ENCODE results near the gene RNF212.

The RNF212 gene

GRCh38 chr4:1047976-1048772, 65.2 kb downstream of the RNF212 start:
- peak; percentile 43 for DNase-seq

DNA sequence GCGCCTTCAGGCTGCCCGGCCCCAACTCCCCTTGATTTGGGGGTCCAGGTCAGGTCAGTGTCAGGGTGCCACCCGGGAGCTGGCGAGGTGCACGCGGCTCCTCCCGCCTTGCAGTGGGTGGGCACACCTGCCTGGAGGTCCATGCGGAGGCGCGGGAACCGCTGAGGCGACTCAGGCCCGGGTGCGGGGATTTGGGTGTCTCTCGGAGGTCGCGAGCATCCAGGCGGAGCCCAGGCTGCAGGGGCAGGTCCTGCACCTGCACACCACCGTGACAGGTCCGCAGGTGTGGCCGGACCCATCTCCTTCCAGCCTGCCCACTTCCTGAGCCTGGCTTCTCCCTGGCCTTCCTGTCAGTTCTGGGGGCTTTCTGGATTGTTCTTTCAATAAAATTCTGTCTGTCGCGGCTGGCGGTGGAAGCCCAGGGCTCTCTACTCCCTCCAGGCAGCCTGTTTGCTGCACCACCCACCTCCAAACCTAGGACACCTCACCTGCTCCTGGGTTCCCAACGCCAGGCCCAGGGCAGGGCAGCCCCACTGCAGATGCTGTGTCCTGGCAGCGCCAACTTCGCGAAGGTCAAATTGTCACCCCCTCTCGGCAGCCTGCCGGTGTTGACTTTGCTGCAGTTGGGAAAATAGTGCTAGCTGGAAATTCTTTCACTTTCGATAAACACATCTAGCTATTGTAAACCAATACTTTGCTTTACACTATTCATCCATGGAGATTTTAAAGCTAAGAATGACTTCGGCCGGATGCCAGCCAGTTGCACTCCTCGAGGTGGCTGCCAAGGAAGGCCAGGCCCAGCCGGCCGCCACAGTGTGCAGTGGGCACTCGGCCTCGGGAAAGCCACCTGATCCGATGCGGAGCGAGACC, 66.0 kb downstream of the RNF212 start:
- DNase-seq = peak; percentile 32

- peak; percentile 86 for DNase-seq
Measured at GRCh38 chr4:1046581-1047011, 66.8 kb downstream of the RNF212 start.

GRCh38 chr4:1045595-1046201, 67.7 kb downstream of the RNF212 start:
- DNase-seq = no peak

DNA sequence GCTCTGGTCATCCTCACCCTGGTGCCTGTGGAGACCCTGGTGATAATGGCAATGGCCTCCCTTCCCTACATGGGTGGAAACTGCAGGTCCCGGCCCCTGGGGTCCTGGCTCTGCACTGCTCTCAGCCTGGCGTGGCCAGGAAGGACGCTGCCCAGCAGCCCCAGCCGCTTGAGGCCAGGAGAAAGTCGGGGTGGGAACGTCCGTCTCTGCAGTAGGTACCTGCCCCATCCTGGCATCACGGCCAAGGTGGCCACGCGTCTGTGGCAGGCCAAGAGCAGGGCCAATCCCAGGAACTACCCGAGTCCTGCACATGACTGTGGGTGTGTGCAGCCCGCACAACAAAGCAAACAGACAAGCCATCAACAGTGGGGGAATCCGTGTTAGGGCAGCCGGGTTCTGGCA, 68.2 kb downstream of the RNF212 start:
- no peak for DNase-seq

GRCh38 chr4:1044469-1045192, 68.7 kb downstream of the RNF212 start:
- no peak for DNase-seq

DNA sequence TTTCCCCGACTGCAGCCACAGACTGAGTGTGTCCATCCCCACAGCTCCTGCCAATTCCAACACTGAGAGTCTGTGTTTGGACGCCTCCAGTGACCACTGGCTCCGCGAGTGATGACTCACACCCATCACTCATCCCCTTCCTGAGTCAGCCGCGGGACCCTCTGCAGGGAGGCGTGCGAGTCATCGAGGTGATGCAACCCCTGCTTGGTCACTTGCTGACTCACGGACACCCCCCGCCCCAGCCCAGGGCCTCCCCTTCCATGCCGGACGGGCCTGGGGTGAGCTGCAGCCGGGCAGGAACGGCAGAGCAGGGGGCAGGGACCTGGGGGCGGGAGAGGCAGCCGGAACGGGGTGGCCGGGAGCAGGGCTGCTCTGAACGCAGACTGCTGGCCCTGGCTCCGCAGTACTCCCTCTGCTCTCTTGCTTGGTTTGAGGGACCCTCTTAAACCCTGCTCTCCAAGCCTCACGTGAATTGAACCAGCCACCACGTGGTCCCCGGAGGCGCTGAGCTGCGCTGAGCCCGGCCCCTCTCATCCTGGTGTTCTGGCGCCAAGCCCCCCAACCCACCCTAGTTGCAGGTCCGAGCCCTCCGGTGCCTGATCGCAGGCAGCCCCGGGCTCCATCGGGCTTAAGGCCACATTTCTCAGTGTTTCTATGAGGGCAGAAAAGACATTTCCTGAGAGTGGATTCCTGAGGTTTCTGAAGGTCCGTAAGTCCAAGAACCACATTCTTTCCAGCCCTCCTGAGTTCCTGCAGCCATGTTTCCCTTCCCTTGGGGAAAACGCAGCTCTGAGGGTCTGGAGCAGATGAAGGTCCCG, 69.5 kb downstream of the RNF212 start:
- peak; percentile 100 for DNase-seq

DNA sequence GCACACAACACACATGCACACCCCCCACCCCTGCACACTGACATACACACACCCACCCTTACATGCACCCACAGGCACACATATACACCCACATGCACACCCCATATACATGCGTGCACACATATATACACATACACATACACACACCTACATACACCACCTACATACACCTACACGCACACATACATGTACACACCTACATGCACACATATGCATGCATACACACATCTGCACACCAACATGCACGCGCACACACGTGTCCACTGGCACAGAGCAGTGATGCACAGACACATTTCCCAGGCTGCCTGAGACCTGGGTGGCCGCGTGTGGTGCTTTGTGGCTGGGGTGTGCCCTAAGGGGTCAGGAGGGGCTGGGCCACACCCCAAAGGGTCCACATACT, 70.2 kb downstream of the RNF212 start:
- DNase-seq = no peak

GRCh38 chr4:1042352-1043055, 70.9 kb downstream of the RNF212 start:
- DNase-seq = no peak

DNA sequence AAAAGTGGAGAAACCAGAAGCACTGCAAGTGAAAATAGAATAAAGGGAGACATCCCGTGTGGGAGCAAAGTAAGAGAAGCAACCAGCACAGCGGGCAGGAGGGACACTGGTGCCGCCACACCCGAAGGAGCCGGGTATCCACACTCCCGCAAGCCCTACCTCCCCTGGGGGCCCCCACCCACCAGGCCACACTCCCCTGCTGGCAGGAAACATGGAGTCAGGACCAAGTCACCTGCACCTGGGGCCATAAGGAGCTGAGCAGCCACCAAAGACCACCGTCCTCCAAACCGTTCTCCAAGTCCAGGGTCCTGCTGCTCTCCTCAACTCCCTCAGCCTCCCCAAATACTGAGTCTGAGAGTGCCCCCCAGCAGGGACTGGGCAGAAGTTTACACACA, 71.4 kb downstream of the RNF212 start:
- DNase-seq = no peak

GRCh38 chr4:1041147-1041935, 72.0 kb downstream of the RNF212 start:
- no peak for DNase-seq

DNA sequence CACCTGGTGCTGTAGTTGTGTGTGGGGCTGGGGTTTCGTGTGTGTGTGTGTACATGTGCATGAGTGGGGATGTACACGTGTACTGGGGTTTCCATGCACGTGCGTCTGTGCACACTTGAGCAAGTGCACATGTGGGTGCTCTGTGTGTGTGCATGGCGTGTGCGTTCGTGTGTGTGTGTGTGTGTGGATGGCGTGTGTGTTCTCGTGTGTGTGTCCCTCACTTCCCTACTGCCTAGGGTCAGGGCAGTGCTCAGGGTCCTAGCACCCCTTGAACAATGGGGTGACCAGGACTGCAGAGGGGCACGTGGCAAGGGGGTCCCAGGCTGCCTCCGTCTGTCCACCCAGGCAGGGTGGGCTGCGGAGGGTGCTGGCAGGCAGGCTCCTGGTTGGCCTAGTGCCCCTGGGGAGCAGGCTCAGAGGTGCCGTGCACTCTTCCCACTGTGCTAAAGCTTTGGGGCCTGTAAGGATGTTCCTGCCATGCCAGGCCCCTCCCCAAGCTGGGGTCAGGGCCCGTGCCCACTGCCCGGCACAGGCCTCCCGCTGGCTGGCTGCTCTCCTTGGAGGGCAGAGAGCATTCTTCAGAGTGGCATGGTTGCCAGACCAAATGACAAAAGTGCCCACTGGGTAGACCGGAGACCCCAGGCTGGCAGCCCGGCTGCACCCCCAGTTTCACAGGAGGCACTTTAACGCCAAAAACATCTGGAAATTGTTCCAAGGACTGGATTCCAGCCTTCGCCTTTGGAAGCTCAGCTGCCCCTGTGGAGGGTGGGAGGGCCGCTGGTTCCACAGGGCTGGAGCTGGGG, 72.8 kb downstream of the RNF212 start:
- no peak for DNase-seq

DNA sequence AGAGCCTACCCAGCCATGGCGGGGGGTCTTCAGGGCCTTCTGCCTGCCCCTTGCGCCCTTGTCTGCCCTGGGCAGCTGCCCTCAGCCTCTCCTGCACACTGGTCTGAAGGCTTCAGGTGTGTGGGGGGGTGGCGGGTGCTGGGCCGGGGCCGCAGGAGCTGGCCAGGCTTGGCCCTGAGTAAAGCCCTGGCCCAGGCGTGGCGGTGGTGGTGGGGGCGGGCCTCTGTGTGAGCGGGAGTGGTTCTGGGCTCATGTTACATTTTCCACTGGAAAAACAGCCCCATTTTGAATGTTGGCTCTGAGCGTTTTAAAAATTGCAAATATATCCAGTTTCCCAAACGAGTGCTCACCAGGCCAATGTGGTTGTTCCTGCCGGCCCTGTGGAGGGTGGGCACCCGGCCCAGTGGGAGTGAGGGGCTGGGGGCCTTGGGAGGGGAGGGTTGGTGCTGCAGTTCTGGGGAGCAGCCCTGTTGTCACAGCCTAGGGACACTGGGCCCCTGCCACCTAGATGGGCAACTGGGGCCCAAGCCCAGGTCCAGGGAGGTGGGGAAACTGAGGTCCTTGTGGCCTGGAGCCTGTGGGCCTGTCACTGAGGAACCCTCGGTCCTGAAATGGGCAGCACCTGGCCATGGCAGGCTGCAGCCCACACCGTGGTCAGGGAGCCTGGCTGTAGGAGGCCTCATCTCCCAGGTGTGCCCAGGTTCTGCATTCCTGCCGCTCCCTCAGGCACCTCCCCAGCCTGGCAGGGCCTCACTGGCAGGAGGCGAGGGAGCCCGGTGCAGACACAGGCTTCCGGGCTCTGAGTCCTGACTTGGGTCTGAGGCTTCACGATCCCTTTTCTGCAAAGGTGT, 73.6 kb downstream of the RNF212 start:
- DNase-seq = peak; percentile 77

- no peak for DNase-seq
Measured at GRCh38 chr4:1038948-1039492, 74.3 kb downstream of the RNF212 start.

- no peak for DNase-seq
Measured at GRCh38 chr4:1036976-1037810, 76.2 kb downstream of the RNF212 start.

- DNase-seq = no peak
Measured at GRCh38 chr4:1036095-1036494, 77.3 kb downstream of the RNF212 start.

DNA sequence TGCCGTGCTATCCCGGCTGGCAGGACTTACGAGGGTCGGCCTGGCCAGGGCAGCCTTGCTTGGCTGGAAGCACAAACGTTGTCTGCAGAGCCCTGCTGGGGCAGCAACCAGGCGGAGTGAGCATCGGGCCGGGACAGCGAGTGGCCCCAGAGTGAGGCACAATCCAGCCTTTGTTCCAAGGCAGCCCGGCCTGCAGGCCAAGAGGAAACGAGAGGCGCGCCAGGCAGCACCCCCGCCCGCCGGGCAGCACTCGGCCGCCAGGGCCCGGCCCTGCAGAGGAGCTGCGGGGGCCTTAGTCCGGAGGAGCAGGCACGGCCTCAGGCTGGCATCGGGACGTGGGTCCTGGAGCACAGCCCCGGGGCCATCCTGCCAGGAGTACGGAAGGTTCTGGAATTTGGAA, 77.9 kb downstream of the RNF212 start:
- DNase-seq = no peak

All from islet precursor cell (in vitro differentiated cells).